Measurements from ENCODE around the gene FAM149A.

Gene FAM149A

GRCh38 chr4:186202490-186203140 lies 98.1 kb downstream of the FAM149A start:
- no peak for DNase-seq (ENCODE audit: low read depth)

GRCh38 chr4:186203406-186203805 lies 98.9 kb downstream of the FAM149A start:
- DNase-seq (ENCODE audit: low read depth), result no peak

- no peak for DNase-seq (ENCODE audit: low read depth)
Measured at GRCh38 chr4:186204103-186204559, 99.6 kb downstream of the FAM149A start.

GRCh38 chr4:186204686-186205085 lies 100.2 kb downstream of the FAM149A start:
- no peak for DNase-seq (ENCODE audit: low read depth)

- DNase-seq (ENCODE audit: low read depth), result no peak
Measured at GRCh38 chr4:186205156-186205555, 100.7 kb downstream of the FAM149A start.

- DNase-seq (ENCODE audit: low read depth), result no peak
Measured at GRCh38 chr4:186216465-186217024, 112.0 kb downstream of the FAM149A start.

GRCh38 chr4:186217733-186218293 lies 113.3 kb downstream of the FAM149A start:
- no peak for DNase-seq (ENCODE audit: low read depth)

- no peak for DNase-seq (ENCODE audit: low read depth)
Measured at GRCh38 chr4:186221624-186222023, 117.1 kb downstream of the FAM149A start.

All from stimulated activated CD8-positive, alpha-beta memory T cell treated with anti-CD3 and anti-CD28 coated beads, Interleukin-12 subunit alpha, Interleukin-12 subunit beta, amount 100 ng/mL, for 4 hours (primary cell).